OCI-LY7 (cell line): ENCODE measurements around the gene KIDINS220.

Experiments
- EZH2phosphoT487 ChIP-seq: fragments of 200-600 bp; sonication (generic); IDR thresholded peaks from 2 replicates; pipeline ENCODE4 v1.6.1; 2018; ENCODE audit warnings: low read depth, borderline replicate concordance, mild to moderate bottlenecking, mixed run types, antibody characterized with exemption, low read length, moderate library complexity, mixed read lengths
- TF ChIP-seq, protein P1 (sequence below): fragments of 200-600 bp; sonication (generic); conservative IDR thresholded peaks from 2 replicates; pipeline ENCODE4 v1.5.1; 2014; ENCODE audit warnings: mild to moderate bottlenecking, antibody characterized with exemption, low read length, moderate library complexity, mixed read lengths

DNA sequence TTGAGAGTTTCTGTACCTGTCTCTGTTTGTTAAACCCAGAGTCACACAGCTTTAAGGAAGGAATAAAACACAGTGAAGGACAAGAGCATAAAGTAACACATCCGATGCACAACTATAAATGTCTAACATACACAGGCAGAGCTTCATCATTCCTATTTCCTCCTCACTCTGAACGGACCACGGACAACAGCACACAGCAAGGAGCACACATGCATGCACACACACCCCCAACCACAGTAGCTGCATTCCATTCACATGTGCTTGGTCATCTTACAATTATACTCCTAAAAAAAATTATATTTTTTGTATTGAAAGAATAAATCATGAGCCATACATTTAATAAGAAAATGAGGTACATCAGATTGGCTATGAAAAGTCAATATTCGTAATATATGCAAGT is 97.3 kb downstream of the KIDINS220 start:
- TF ChIP-seq, protein P1, sequence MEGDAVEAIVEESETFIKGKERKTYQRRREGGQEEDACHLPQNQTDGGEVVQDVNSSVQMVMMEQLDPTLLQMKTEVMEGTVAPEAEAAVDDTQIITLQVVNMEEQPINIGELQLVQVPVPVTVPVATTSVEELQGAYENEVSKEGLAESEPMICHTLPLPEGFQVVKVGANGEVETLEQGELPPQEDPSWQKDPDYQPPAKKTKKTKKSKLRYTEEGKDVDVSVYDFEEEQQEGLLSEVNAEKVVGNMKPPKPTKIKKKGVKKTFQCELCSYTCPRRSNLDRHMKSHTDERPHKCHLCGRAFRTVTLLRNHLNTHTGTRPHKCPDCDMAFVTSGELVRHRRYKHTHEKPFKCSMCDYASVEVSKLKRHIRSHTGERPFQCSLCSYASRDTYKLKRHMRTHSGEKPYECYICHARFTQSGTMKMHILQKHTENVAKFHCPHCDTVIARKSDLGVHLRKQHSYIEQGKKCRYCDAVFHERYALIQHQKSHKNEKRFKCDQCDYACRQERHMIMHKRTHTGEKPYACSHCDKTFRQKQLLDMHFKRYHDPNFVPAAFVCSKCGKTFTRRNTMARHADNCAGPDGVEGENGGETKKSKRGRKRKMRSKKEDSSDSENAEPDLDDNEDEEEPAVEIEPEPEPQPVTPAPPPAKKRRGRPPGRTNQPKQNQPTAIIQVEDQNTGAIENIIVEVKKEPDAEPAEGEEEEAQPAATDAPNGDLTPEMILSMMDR: no peak
- TF ChIP-seq EZH2phosphoT487: no peak
